K562 (cell line): ENCODE measurements around the gene MCL1. TPM values are rescaled to one million over a fixed set of nuclear protein-coding genes. Genes with fewer than 3 reads are reported as not detected.

Experiments used
- KLF16 ChIP-seq: IDR thresholded peaks from 2 replicates; pipeline ENCODE4 v1.6.1; 2016; ENCODE audit warnings: antibody characterized with exemption
- LARP7 ChIP-seq: fragments of 450-650 bp; IDR thresholded peaks from 2 replicates; pipeline ENCODE4 v1.6.1; 2016
- PHF8 ChIP-seq: fragments of 200-600 bp; sonication (generic); IDR thresholded peaks from 2 replicates; pipeline ENCODE4 v1.6.1; 2012; ENCODE audit warnings: mixed run types, mild to moderate bottlenecking, inconsistent platforms, low read length, moderate library complexity, borderline replicate concordance
- POLR2H ChIP-seq: IDR thresholded peaks from 2 replicates; pipeline ENCODE4 v1.6.1; 2016; ENCODE audit warnings: missing genetic modification characterization, low read depth, mild to moderate bottlenecking, control low read depth, missing compliant biosample characterization, moderate library complexity
- PTTG1 ChIP-seq: fragments of 450-650 bp; IDR thresholded peaks from 2 replicates; pipeline ENCODE4 v1.6.1; 2016; ENCODE audit warnings: low read depth, mild to moderate bottlenecking, missing genetic modification characterization, missing compliant biosample characterization
- XRCC5 ChIP-seq: fragments of 200-400 bp; formaldehyde crosslinking; IDR thresholded peaks from 2 replicates; pipeline ENCODE4 v1.6.1; 2017; ENCODE audit warnings: low read depth, mild to moderate bottlenecking, low read length
- ZNF121 ChIP-seq: sonication (generic); formaldehyde crosslinking; conservative IDR thresholded peaks from 2 replicates; pipeline ENCODE4 v1.8.0; 2022; ENCODE audit warnings: missing genetic modification reagents
- ZNF316 ChIP-seq: fragments of 450-650 bp; IDR thresholded peaks from 2 replicates; pipeline ENCODE4 v1.6.1; 2016
- polyA plus RNA-seq, 8 experiments: library from polyadenylated mRNA; depleted of rRNA in 4 of 8; stranded (reverse) in 5 of 8; unstranded in 3 of 8; fragments of >200 nt; fragmentation: Nextera tagmentation in 2 of 8; fragmentation: Illumina TruSeq in 1 of 8; extraction: Ambion mirVana in 2 of 8; extraction: Trizol in 1 of 8; gene quantifications; 2 replicates each; pipeline versions ENCODE4 v1.2.1 to v1.2.3, GENCODE V29; 2011 to 2014; ENCODE audit warnings: inconsistent platforms in 1 of 8, missing spikeins in 1 of 8
- total RNA-seq, 7 experiments: library from RNA; depleted of rRNA in 6 of 7; stranded (reverse); fragments of >200 nt in 6 of 7; fragmentation: Illumina TruSeq in 2 of 7; extraction: Trizol in 2 of 7; gene quantifications; 2 replicates each; pipeline versions ENCODE4 v1.2.1 to v1.2.3, GENCODE V29; 2011 to 2021; ENCODE audit warnings: low replicate concordance in 1 of 7
- TF ChIP-seq, protein P1 (sequence below): sonication (generic); formaldehyde crosslinking; IDR thresholded peaks from 2 replicates; pipeline ENCODE4 v1.8.1; 2023; ENCODE audit warnings: mild to moderate bottlenecking, missing genetic modification reagents
- TF ChIP-seq, protein P2 (sequence below): sonication (generic); formaldehyde crosslinking; IDR thresholded peaks from 2 replicates; pipeline ENCODE4 v1.8.0; 2022; ENCODE audit warnings: missing genetic modification reagents, mild to moderate bottlenecking, borderline replicate concordance
- TF ChIP-seq, protein P3 (sequence below): fragments of 250-450 bp; sonication (Bioruptor Pico); IDR thresholded peaks from 2 replicates; pipeline ENCODE4 v1.8.0; 2021; ENCODE audit warnings: borderline replicate concordance, mild to moderate bottlenecking, moderate library complexity; ENCODE audit not compliant: poor library complexity, severe bottlenecking
- TF ChIP-seq, protein P4 (sequence below): fragments of 450-650 bp; IDR thresholded peaks from 2 replicates; pipeline ENCODE4 v1.6.1; 2016
- TF ChIP-seq, protein P5 (sequence below): sonication (generic); formaldehyde crosslinking; IDR thresholded peaks from 2 replicates; pipeline ENCODE4 v1.8.0; 2022; ENCODE audit warnings: mild to moderate bottlenecking, missing genetic modification reagents

The MCL1 gene
- total and polyA plus RNA-seq, 9 of the 15 experiments (the other 6 are each of a cell fraction or from before 2014, with no cell fraction given) = 27.1 to 224 (median 138) TPM

DNA sequence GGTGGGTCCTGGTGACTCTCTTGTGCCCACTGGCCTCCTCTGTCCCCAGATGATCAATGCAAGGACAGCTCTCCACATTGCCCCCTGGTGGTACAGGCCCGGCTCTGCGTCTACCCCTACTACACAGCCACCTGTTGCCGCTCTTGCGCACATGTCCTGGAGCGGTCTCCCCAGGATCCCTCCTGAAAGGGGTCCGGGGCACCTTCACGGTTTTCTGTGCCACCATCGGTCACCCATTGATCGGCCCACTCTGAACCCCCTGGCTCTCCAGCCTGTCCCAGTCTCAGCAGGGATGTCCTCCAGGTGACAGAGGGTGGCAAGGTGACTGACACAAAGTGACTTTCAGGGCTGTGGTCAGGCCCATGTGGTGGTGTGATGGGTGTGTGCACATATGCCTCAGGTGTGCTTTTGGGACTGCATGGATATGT is 19.4 kb downstream of the MCL1 start (continued):
- TF ChIP-seq, protein P1, sequence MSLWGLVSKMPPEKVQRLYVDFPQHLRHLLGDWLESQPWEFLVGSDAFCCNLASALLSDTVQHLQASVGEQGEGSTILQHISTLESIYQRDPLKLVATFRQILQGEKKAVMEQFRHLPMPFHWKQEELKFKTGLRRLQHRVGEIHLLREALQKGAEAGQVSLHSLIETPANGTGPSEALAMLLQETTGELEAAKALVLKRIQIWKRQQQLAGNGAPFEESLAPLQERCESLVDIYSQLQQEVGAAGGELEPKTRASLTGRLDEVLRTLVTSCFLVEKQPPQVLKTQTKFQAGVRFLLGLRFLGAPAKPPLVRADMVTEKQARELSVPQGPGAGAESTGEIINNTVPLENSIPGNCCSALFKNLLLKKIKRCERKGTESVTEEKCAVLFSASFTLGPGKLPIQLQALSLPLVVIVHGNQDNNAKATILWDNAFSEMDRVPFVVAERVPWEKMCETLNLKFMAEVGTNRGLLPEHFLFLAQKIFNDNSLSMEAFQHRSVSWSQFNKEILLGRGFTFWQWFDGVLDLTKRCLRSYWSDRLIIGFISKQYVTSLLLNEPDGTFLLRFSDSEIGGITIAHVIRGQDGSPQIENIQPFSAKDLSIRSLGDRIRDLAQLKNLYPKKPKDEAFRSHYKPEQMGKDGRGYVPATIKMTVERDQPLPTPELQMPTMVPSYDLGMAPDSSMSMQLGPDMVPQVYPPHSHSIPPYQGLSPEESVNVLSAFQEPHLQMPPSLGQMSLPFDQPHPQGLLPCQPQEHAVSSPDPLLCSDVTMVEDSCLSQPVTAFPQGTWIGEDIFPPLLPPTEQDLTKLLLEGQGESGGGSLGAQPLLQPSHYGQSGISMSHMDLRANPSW (CRISPR knock-in tag) = no peak
- TF ChIP-seq XRCC5 (peak; percentile 90; the same call in 1 of the 2 replicates), ZNF316 (no peak), PHF8 (no peak), POLR2H (no peak), PTTG1 (no peak), KLF16 (peak; percentile 33; the same call in 1 of the 2 replicates), ZNF121 (CRISPR knock-in tag) (no peak), LARP7 (no peak)
- TF ChIP-seq, protein P2, sequence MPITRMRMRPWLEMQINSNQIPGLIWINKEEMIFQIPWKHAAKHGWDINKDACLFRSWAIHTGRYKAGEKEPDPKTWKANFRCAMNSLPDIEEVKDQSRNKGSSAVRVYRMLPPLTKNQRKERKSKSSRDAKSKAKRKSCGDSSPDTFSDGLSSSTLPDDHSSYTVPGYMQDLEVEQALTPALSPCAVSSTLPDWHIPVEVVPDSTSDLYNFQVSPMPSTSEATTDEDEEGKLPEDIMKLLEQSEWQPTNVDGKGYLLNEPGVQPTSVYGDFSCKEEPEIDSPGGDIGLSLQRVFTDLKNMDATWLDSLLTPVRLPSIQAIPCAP (CRISPR knock-in tag) = no peak
- TF ChIP-seq, protein P3, sequence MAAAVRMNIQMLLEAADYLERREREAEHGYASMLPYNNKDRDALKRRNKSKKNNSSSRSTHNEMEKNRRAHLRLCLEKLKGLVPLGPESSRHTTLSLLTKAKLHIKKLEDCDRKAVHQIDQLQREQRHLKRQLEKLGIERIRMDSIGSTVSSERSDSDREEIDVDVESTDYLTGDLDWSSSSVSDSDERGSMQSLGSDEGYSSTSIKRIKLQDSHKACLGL (CRISPR knock-in tag) = no peak
- TF ChIP-seq, protein P4, sequence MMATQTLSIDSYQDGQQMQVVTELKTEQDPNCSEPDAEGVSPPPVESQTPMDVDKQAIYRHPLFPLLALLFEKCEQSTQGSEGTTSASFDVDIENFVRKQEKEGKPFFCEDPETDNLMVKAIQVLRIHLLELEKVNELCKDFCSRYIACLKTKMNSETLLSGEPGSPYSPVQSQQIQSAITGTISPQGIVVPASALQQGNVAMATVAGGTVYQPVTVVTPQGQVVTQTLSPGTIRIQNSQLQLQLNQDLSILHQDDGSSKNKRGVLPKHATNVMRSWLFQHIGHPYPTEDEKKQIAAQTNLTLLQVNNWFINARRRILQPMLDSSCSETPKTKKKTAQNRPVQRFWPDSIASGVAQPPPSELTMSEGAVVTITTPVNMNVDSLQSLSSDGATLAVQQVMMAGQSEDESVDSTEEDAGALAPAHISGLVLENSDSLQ = 0 out of 2 replicates have a peak, but pooled peaks have one; percentile 14
- TF ChIP-seq, protein P5, sequence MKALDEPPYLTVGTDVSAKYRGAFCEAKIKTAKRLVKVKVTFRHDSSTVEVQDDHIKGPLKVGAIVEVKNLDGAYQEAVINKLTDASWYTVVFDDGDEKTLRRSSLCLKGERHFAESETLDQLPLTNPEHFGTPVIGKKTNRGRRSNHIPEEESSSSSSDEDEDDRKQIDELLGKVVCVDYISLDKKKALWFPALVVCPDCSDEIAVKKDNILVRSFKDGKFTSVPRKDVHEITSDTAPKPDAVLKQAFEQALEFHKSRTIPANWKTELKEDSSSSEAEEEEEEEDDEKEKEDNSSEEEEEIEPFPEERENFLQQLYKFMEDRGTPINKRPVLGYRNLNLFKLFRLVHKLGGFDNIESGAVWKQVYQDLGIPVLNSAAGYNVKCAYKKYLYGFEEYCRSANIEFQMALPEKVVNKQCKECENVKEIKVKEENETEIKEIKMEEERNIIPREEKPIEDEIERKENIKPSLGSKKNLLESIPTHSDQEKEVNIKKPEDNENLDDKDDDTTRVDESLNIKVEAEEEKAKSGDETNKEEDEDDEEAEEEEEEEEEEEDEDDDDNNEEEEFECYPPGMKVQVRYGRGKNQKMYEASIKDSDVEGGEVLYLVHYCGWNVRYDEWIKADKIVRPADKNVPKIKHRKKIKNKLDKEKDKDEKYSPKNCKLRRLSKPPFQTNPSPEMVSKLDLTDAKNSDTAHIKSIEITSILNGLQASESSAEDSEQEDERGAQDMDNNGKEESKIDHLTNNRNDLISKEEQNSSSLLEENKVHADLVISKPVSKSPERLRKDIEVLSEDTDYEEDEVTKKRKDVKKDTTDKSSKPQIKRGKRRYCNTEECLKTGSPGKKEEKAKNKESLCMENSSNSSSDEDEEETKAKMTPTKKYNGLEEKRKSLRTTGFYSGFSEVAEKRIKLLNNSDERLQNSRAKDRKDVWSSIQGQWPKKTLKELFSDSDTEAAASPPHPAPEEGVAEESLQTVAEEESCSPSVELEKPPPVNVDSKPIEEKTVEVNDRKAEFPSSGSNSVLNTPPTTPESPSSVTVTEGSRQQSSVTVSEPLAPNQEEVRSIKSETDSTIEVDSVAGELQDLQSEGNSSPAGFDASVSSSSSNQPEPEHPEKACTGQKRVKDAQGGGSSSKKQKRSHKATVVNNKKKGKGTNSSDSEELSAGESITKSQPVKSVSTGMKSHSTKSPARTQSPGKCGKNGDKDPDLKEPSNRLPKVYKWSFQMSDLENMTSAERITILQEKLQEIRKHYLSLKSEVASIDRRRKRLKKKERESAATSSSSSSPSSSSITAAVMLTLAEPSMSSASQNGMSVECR = no peak
